AG09319 (cell line): ENCODE measurements around the gene KMT5C.

Experiments
- DNase-seq: peaks from one replicate; pipeline ENCODE4 v3.0.0-alpha.2; 2010; ENCODE audit warnings: low read depth; ENCODE audit errors: extremely low read depth
- CTCF ChIP-seq: IDR thresholded peaks from 2 replicates; pipeline ENCODE4 v1.5.1; 2011; ENCODE audit warnings: low read depth, mild to moderate bottlenecking, inconsistent platforms, low read length, moderate library complexity

KMT5C gene

GRCh38 chr19:55382013-55382412, 42.3 kb downstream of the KMT5C start:
- DNase-seq: no peak
- no peak for TF ChIP-seq CTCF

DNA sequence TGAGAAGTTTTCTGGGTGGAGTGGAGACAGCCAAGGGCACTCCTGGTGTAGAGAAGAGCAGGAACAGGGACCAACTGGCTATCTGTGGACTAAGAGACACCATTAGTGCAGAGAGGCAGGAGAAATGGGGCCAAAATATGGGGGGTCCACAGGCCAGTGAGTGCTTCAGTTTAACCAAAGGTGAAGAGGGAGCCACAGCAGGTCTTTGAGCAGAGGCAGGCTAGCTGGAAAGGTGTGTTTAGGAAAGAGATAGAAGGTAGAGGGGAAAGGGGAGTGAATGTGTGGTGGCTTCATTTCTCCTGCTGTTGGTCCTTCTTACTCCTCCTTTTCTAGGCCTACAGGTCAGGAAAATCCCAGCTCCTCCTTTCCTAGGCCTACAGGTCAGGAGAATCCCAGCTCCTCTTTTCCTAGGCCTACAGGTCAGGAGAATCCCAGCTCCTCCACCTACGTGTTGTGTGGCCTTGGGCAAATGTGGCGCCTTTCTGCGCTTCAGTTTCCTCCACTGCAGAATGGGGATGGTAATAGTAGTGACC, 42.9 kb downstream of the KMT5C start:
- TF ChIP-seq CTCF: no peak
- no peak for DNase-seq

DNA sequence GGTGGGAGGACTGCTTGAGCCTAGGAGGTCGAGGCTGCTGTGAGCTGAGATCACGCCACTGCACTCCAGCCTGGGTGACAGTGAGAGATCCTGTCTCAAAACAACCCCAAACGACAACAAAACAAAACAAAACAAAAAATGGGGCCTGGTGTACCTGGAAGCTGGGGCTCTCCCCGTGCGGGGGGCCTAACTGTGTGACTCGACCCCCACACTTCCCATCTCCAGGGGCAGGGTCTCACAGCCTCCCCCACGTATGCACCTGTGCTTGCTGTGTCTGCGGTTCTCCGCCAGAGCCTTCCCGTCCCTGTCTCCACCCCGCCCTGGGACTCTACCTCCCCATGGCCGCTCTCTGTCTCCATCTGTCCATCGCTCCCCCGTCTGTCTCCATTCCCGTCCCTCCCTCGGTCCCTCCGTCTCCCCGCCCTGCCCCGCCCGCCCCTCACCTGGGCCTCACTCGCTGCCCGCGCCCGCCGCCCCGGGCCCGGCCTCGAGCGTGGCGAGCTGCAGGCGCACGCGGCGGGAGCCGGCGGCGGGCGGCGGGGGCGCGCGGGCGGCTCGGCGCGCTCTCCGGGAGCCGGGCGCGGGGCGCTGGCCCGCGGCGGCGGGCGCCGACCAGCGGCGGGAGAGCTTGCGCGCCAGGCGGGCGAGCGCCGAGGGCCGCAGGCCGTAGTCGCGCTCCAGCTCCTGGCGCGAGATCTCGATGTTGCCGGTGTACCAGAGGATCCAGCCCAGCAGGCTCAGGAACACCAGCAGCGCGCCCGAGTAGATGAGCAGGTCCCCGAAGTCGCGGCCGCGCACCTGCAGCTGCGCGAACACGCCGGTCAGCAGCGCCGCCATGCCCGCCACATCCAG, 43.8 kb downstream of the KMT5C start:
- DNase-seq: no peak
- no peak; the same call in 1 of the 2 replicates for TF ChIP-seq CTCF

DNA sequence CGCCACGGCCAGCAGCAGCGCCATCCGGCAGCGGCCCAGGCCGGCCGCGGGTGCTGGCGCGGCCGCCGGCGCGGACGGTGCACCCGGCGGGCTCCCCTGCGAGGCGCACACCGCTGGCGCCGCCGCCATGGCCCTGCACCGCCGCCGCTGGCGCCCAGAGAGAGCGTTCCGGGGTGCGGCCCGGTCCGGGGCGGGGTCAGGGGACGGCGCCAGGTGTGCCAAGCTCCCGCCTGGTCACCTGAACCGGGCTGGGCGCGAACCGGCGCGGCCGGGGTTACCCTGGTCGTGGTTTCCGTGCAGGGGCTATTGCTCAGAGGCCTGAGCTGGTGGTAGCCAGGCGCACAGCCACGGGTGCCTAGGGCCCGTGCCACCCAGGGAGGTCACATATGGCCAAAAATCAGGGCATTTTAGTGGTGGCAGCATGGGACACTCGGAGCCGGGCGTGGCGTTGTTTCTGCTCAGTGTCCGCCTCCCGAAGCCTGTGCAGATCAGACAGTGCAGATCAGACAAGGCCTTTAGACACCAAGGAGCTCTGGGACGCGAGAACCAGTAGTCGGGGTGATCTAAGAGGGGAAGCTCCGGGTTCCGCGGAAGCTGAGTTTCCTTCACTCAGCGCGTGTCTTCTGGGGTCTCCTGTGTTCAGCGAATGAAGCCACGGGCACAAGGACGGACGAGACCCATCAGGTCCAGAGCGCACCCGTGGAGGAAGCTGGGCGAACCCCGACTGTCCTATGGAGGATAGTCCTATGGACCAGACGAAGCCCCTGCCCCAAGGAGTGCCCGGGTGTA, 44.6 kb downstream of the KMT5C start, which contains the start of gene TMEM238:
Gene TMEM238 (minus strand): TSS at position 162 of the 789 bp plus-strand sequence. CDS start 33 bp downstream, at position 129.
- no peak for DNase-seq
- TF ChIP-seq CTCF: no peak

GRCh38 chr19:55384920-55385723, 45.4 kb downstream of the KMT5C start:
- TF ChIP-seq CTCF: no peak
- peak; percentile 82 for DNase-seq

GRCh38 chr19:55385724-55386492, 46.2 kb downstream of the KMT5C start, which contains the start of gene RPL28:
TSS of gene RPL28 (plus strand) at chr19:55385932. CDS start at chr19:55386358, 426 bp downstream.
- TF ChIP-seq CTCF: no peak

More at GRCh38 chr19:55385724-55386492, 46.2 kb downstream of the KMT5C start, which contains the start of gene RPL28:
- DNase-seq: peak; percentile 95
